HG03139 (cell line): ENCODE results near the gene IL9R.
"Not testable (repeated sequence)": the region's sequence is repeated elsewhere in the genome, so short reads cannot be mapped to it uniquely, and the experiment has no call there.

Experiments
- ATAC-seq: cut with Tn5 transposase; IDR thresholded peaks from one replicate; pipeline ENCODE4 v1.9.1; 2021; ENCODE audit not compliant: unreplicated experiment

IL9R gene

GRCh38 chrX:156028653-156029237, 31.2 kb downstream of the IL9R start:
- not testable (repeated sequence) for ATAC-seq

GRCh38 chrX:156029296-156029695, 31.8 kb downstream of the IL9R start:
- not testable (repeated sequence) for ATAC-seq

GRCh38 chrX:156029707-156030442, 32.4 kb downstream of the IL9R start:
- ATAC-seq: not testable (repeated sequence)

- not testable (repeated sequence) for ATAC-seq
Measured at GRCh38 chrX:156030474-156030873, 33.0 kb downstream of the IL9R start.
